Stimulated activated CD8-positive, alpha-beta memory T cell treated with anti-CD3 and anti-CD28 coated beads, Interleukin-4, amount 100 ng/mL, for 4 hours (primary cell): ENCODE data around the gene SPATA2L.

Source experiments
- DNase-seq, 2 donors: peaks; one replicate each; pipeline ENCODE4 v3.0.0-alpha.2; 2020; ENCODE audit warnings: low read depth in 2 of 2, low spot score in 1 of 2

SPATA2L gene

GRCh38 chr16:89658221-89658879, 43.2 kb downstream of the SPATA2L start:
- DNase-seq = no peak

- peak; percentile 70 to 80 for DNase-seq
Measured at GRCh38 chr16:89657442-89658220, 43.9 kb downstream of the SPATA2L start, which contains the start of the genes CHMP1A and SPATA33. Gene CHMP1A (minus strand): TSS chr16:89657708. CDS start chr16:89657588, 120 bp downstream. Gene SPATA33 (plus strand): TSS chr16:89657836. CDS start chr16:89657912, 76 bp downstream.

GRCh38 chr16:89656435-89657121, 44.9 kb downstream of the SPATA2L start:
- DNase-seq = no peak

GRCh38 chr16:89655062-89655643, 46.4 kb downstream of the SPATA2L start:
- no peak for DNase-seq

- DNase-seq = no peak
Measured at GRCh38 chr16:89653656-89654295, 47.7 kb downstream of the SPATA2L start.

GRCh38 chr16:89651584-89651983, 49.9 kb downstream of the SPATA2L start:
- DNase-seq = no peak

GRCh38 chr16:89646906-89647305, 54.6 kb downstream of the SPATA2L start:
- DNase-seq = no peak
